NCI-H1092 (cell line): ENCODE measurements around the gene SLC43A1.
A peak's percentile ranks its signal among the peaks of the same experiment; 100 is the strongest.
"Not testable (repeated sequence)": the region's sequence is repeated elsewhere in the genome, so short reads cannot be mapped to it uniquely, and the experiment has no call there.

Experiments
- DNase-seq: peaks from one replicate; lab custom pipeline; 2025; lab: John Stamatoyannopoulos, UW

SLC43A1 gene

DNA sequence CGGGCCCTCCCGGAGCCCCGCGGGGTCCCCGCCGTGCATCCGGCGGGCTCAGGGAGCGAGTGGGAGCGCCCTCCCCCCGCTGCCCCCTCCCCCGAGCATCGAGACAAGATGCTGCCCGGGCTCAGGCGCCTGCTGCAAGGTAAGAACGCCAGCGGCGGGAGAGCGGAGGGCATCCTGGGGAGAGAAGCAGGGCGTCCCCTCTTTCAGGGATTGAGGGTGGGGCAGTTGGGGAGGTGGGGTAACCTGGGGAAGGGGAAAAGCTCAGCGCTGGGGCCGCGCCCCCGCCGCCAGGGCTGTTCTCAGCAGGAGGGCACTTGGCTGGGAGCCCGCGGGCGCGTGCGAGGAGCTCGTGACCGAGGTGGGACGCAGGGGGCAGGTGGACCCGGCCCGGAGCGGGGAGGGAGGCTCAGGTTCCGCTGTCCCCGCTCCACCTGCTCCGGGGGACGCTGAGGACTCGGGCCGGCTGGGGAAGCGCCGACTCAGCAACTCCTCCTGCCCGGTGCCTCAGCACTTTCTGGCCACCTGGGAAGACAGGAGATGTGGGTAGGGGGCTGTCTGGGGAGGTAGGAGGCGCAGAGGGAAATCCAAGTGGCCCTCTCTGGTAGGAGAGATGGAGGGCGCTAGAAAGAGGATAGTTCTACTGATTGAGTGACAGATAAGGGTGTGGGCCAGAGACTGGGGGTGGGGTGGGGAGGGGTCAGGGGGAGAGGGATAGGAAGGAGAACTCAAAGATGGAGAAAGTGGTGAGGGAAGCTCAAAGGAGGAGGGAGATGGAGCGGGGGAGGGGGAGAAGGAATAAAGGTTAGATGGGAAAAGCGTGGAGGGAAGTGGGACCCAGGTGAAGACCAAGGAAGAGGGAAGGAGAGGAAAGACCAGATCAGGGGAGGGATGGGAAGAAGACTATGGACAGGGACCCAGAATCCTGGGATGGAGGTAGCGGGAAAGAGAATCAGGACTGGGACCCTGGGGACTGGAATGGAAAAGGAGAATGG is 54.4 kb downstream of the SLC43A1 start:
- DNase-seq = no peak

DNA sequence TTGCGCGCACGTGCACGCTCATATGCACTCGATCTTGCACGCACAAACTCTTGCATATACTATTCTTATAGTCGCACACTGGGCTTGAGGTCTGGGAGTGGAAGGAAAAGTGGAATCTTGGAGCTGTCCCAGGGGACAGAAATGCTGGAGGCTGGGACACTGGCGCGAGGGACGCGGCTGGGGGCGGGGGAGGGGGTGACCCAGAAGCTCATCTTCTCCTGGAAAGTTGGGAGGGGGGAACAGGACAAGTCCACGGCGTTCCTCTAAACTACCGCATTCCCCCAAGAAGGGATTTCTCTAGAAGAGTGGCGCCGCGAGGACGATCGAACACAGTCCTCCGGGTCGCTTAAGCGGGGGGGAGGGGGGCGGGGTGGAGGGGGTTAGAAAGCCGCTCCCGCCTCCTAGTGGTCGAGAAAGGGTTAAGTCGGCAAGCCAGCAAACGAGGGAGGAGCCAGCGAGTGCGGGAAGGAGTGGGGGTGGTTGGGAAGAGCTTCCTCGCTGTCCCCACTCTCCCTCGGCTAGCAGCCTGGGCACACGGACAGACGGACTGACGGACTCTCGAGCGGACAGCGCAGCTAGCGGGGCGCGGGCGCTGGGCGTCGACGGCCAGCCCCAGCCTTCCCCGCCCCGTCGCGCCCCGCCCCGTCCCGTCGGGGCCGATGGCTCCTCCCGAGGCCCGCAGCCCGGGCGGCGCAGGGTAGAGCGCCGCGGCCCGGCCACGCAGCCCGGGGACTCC is 55.3 kb downstream of the SLC43A1 start, which contains the start of gene RTN4RL2:
RTN4RL2 (plus strand) TSS at position 507 of the 736 bp plus-strand sequence. CDS start 338 bp downstream, outside the sequence.
- DNase-seq = no peak

DNA sequence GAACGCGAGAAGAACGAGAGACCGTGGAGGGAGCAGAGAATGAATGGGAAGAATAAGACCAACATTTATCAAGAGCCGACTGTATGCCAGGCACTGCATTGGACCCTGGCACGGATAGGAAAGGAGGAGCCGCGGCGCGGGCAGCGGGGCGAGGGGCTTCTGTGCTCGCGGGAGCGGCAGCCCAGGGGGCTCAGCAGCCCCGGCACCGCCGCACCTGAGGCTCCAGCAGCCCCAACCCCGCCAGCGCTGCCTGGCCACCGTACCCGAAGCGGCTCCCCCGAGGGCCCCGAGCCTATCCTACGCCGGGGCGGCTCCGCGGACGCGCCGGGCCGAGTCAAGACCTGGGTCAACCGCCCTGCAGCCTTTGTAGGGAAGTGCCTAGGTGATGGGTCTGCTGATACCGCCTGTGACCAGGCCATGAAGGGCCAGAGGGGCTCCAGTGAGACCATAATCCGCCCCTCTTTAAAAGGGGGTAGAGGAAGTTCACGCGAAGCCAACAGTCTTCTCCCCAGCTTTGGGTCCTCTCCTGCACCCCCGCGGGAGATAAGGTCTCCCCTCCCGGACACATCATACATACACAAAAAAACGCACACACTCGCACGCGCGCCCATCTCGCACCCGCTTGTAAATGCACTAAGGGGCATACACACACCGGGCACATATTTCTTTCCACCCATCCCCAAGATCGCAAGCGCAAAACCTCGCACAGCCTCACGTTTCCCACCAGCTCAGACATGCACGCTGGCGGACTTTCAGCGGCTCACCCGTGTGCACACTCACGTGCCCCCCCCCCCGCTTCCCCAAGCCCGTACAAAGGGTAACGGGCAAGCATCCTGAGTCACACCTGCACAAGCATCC is 56.1 kb downstream of the SLC43A1 start:
- DNase-seq = no peak

DNA sequence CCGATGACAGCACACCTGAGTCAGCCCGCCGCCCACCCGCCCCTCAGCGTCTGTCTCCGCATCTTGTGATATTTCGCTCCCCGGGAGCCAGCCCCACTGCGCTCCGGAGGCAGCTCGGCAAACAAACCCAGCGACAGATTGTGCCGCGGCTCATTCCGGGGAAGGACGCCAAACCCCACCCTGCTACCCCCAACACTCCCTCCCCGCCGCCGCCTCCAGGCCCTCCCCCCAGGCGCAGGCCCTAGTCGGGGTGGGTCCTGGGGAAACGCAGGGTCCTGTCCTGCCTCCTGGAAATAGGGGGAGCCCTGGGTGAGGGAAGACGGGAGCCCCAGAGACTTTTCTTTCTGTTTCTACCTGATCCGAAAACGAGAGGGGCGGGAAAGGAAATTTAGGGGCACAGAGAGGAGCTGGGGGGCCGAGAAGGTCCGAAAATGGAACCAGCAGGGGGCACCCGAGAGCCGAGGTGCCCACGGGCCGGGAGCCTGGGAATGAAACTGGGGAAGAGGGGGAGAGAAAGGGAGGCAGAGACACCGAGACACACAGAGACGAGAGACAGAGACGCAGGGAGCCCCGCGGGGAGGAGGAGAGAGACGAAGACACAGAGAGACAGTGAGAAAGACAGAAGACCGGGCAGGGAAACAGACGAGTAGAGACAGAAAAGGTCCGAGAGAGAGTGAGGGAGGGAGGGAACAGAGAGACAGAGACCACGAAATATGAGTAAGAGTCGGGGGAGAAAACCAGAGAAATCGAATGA is 56.9 kb downstream of the SLC43A1 start:
- DNase-seq = no peak

DNA sequence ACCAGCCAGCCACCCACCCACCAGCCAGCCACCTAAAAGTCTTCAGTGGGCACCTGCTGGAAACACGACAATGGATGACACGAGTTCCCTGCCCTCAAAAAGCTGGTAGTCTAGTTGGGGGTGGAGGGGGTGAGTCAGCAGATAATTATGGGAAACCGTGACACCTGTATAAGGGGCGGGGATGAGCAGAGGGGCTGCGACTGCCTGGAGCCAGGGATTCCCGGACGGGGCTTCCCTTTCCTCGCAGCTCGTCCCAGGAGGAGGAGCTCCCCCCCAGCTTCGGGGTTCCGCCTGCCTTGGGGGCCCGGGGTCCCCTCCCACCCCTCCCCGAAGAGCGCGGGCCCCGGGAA is 57.5 kb downstream of the SLC43A1 start:
- DNase-seq = no peak

DNA sequence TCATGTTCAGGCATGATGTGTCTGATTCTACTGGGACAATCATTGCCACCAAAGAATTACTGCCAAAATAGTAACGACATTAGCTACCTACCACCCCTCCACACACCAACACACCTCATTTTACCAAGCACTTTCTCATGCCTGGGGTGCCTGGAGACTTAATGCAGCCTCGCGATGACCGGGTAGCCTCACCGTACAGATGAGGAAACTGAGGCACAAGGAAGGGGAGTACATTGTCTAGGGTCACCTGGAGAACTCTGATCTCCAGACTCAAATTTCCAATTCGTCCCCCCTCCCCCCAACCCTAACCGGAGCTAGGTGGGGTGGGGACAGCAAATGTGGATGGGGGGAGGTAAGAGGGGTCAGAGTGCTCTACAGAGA is 57.9 kb downstream of the SLC43A1 start:
- no peak for DNase-seq

DNA sequence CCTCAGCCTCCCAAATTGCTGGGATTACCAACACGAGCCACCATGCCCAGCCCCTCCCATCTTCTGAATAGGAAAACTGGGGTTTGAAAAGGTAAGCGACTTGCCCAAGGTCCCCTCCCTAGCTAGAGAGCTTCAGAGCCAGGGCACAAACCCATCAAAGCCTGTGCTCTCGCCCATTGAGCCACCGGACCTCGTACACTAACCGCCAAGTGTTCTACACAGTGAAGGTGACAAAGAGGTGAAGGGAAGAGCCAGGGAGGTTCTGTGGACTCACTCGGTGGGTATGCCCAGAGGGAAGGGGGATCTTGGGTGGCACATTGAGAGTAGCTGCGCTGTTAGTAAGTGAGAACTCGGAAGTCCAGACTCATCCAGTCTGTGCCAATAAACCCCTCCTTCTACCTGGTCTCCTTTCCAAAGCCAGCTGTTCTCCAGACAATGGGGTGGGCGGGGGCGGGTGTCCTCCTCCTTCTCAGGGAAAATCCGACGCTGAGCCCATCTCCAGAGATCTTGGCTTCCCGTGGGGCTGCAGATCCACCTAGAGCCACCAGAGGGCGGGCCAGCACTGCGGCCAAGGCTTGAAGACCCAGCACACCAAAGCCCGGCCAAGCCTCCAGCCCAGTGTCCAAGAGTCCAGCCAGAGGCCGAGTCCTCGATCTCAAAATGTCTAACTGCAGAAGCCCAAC is 58.4 kb downstream of the SLC43A1 start:
- DNase-seq = peak; percentile 60

DNA sequence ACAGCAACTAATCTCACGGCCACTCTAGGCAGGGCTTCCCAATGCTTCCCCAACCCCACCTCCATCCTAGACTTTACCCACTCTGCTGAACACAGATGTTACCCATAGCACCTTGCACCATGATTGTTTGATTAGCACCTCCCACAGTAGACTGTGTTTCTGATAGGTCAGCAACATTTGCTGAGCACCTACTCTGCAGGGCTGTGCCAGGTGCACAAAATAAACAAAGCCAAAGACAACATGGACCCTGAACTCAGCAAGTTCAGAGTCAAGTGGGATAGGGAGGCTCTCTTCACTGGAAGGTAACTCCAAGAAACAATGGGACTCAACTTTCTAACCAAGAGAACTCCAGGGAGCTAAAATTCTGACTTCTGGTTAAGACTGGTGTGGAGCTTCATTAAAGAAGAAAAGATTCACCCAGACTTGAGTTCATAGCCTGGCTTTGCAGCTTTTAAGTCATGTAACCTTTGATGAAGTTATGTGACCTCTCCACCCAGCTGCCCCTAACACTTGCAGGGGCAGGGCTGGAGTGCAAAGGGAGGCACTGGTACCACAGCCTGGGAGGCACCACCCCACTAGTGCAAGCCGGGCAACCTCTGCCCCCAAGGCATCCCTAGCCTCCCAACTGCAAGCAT is 61.8 kb downstream of the SLC43A1 start:
- no peak for DNase-seq

DNA sequence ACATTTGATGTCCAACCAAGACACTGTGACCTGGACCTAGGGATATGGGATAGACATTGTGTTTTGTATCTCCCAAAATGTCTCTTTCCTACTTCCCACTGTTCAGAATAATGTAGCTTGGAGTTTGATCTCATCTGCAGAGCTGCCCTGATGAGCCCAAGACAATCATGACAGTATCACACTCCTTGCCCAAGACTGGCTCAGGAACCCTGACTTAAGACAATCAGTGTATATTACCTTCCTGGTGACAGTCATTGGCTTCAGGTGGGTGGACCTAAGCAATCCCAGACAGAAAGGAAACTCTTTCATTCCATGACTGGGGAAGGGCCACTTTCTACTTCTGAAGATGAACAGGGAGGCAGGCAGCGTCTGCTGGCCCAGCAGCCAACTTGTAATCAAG is 69.4 kb downstream of the SLC43A1 start:
- DNase-seq = no peak

DNA sequence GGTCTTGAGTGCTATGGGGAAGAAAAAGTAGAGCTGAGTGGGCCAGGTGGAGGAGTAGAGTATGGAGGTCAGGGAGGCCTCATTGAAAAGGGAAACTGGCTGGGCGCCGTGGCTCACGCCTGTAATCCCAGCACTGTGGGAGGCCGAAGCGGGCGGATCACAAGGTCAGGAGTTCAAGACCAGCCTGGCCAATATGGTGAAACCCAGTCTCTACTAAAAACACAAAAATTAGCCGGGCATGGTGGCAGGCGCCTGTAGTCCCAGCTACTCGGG is 70.4 kb downstream of the SLC43A1 start:
- DNase-seq = not testable (repeated sequence)

DNA sequence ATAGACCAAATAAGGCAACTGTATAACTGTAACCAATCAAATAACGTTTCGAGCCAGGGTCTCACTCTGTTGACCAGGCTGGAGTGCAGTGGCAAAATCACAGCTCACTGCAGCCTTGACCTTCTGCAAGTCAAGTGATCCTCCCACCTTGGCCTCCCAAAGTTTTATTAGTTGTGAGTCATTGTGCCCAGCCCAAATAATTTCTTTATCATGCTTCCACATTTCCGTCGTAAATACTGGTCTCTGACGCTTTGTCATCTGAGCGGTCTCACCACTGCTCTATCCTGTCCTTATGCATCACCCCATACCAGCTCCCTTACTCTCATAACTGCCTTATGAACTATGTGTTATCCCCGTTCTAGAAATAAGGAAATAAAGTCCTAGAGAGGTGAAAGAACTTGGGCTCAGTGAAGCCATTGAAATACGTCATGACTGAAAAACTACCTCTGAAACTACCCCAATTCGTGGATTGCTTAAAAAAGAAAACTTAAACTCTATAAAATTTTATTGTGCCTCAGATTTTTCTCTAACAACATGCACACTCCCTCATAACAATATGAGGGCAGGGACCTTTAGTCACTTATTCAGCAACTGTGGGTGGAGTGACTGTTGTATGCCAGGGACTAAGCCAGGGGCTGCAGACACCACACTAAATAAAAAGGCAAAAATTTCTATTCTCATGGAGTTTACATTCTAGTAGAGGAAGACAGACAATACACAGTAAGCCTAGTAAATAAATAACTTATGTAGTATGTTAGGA is 71.0 kb downstream of the SLC43A1 start:
- no peak for DNase-seq

DNA sequence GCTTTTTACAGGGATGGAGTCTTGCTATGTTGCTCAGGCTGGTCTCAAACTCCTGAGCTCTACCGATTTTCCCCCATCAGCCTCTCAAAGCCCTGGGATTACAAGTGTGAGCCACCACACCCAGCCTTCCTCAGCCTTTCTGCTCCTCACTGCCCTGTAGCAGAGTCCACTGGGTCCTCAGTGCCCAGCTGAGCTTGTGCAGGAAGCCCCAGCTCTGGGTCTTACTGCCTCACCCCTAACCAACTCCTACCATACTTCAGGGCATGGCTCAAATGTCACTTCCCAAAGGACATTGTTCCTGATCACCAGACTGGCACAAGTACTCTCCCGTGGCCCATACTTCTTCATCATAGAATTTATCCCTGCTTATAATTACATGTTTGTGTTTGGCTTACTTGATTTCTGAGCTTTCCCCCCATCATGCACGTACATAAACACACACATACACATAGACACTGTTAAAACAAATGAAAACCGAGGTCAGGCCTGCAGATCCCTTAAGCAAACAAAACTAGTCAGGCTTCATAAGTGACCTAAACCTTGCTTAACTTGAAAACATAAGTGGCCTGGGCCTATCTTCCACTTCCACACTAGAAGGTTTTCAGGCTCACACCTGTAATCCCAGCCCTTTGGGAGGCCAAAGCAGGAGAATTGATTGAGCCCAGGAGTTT is 74.6 kb downstream of the SLC43A1 start:
- no peak for DNase-seq

DNA sequence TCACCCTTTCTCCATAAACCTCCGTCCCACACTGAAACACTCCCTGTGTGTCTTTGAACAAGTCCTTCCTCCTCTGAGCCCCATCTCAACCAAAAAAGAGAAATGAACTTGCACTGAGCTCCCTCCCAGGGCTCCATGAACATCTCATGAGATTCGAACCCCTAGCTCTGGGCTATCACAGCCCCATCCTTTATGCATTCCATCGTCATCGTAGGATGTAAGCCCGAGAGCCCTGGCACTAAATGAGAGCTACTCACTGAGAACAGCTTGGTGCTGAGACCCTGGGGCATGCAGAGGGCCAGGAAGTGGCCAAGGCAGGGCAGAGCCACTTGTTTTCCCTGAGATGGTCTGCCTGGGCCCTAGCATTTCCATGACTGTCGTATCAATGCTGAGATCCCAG is 75.7 kb downstream of the SLC43A1 start:
- no peak for DNase-seq

DNA sequence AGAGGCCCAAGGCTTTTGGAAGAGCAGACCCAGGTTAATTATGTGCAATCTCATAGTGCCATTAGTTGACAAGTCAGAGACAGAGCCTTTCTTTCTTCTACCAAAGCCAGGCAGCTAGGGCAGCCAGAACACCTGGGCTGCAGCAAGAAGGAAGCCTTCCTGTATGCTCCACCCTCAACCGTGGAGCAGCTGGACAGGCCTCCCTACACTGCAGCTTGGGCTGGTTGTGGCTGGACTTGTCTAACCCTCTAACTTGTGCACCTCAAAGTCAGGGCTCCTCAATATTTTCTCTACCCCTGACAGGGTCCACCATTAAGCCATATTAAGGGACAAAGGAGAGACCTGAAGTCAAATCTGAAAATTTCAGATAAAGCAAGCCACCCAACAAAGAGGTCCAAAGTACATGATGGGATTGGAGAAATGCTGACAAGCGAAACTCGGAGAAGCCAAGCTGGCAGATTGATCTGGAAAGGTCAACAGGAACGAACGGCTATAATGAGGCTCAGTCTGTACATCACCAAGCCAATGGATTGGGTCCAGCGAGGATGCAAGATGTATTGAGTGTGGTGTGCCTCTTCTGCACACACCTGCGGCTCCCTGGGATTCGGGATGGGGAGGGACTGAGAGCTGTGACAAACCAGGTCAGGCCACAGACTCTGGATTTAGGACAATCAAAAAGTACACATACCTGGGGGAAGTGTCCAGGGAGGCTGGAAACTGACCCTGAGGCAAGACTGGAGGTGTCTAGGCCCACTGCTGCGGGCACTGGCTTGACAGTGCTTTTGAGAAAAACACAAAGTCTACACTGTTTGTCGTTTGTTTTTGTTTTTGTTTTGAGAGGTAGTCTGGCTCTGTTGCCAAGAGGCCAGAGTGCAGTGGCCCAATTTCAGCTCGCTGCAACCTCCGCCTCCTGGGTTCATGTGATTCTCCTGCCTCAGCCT is 76.9 kb downstream of the SLC43A1 start:
- no peak for DNase-seq

DNA sequence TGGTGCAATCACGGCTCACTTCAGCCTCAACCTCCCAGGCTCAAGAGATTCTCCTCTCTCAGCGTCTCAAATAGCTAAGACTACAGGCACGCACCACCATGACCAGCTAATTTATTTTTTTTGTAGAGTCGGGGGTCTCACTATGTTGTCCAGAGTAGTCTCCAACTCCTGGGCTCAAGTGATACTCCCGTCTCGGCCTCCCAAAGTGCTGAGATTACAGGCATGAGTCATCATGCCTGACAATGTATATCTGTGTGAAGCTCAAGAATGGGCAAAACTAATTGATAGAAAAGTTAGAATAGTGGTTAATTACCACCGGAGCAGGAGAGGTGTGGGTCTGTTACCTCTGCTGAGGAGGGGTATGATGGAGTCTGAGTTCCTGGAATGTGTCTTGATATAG is 79.5 kb downstream of the SLC43A1 start:
- no peak for DNase-seq

DNA sequence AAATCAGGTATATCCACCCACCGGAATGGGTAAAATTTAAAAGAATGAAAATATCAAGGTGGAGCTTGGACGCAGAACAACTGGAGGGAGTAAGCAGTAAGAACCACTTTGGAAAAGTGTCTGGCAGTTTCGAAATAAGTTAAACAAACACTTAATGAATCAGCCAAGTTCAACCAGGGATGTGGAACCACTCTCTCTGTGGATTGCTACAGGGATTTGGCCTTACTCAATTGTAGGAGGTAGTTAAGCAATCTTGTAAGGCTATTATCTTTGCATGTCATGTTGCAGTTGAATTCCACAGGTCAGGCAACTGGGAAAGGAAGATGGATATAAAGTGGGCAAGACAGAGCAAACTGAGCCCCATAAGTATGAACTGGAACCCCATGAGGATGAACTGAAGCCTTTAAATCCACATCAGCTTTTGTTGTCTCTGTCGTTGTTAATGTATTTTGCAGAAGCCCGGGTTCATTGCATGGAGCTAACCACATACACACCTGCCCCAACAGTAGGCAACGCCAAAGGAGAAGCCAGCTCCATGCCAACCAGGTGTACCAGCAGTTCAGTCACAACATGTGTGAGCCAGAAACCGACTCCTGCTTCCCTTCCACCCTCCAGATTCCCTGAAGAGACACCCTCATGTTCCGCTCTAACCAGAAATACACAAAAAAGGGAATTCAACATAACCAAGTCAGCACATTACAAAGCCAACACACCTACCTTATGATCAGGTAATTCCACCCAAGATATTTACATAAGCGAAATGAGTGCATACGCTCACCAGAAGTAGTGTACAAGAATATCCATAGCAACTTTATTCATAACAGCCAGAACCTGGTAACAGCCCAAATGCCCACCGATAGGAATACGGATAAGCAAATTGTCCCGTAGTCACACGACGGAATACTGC is 80.6 kb downstream of the SLC43A1 start:
- no peak for DNase-seq
